OCI-LY3 (cell line): ENCODE measurements around the gene ATG9B.

Experiments
- EZH2phosphoT487 ChIP-seq: fragments of 200-600 bp; shearing (Covaris generic); IDR thresholded peaks from 2 replicates; pipeline ENCODE4 v1.6.1; 2018; ENCODE audit warnings: antibody characterized with exemption, mixed run types, low read depth
- TF ChIP-seq, protein P1 (sequence below): fragments of 200-600, 300-600 bp; sonication (generic); IDR thresholded peaks from 2 replicates; pipeline ENCODE4 v1.5.1; 2014; ENCODE audit warnings: antibody characterized with exemption, low read length, low read depth

DNA sequence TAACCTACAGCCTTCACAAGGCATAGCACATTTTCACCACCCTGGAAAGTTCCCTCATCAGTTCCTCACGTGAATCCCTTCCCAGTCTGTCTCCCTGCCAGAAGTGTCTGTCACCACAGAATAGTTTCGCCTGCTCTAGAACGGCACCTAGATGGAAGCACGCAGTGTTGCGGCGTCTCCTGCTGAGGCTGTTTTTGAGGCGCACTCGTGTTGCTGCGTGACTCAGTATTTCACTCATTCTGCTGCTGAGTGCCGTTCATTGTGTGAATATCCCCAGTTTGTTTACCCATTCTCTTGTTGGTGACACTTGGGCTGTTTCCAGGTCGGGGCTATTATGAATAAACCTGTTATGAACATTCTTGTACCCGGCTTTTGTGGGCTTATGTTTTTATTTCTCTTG lies 20.7 kb downstream of the ATG9B start:
- TF ChIP-seq, protein P1, sequence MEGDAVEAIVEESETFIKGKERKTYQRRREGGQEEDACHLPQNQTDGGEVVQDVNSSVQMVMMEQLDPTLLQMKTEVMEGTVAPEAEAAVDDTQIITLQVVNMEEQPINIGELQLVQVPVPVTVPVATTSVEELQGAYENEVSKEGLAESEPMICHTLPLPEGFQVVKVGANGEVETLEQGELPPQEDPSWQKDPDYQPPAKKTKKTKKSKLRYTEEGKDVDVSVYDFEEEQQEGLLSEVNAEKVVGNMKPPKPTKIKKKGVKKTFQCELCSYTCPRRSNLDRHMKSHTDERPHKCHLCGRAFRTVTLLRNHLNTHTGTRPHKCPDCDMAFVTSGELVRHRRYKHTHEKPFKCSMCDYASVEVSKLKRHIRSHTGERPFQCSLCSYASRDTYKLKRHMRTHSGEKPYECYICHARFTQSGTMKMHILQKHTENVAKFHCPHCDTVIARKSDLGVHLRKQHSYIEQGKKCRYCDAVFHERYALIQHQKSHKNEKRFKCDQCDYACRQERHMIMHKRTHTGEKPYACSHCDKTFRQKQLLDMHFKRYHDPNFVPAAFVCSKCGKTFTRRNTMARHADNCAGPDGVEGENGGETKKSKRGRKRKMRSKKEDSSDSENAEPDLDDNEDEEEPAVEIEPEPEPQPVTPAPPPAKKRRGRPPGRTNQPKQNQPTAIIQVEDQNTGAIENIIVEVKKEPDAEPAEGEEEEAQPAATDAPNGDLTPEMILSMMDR: no peak
- TF ChIP-seq EZH2phosphoT487: no peak
